ENCODE results near the gene PCDHGA6.
A peak's percentile ranks its signal among the peaks of the same experiment; 100 is the strongest.
"Not testable (repeated sequence)": the region's sequence is repeated elsewhere in the genome, so short reads cannot be mapped to it uniquely, and the experiment has no call there.

The PCDHGA6 gene

GRCh38 chr5:141417494-141418172, 43.9 kb downstream of the PCDHGA6 start, which contains the start of gene PCDHGB7:
TSS of gene PCDHGB7 (plus strand) at chr5:141417677. CDS start at chr5:141417860, 183 bp downstream.
- Histone ChIP-seq H3K27ac (peak within 1 kb of the TSS in 1 of 2 donors; percentile 47), H3K4me3 (peak within 1 kb of the TSS; percentile 70)
- TF ChIP-seq CTCF (IDR thresholded peaks at IDR 0.05): peak; percentile 21
- not testable (repeated sequence) for DNase-seq (ENCODE audit: low spot score)

GRCh38 chr5:141419074-141419880, 45.6 kb downstream of the PCDHGA6 start:
- Histone ChIP-seq H3K4me3 (peak overlapping the region; percentile 70), H3K27ac (no peak overlapping the region)
- no peak for TF ChIP-seq CTCF (IDR thresholded peaks at IDR 0.05)
- DNase-seq (ENCODE audit: low spot score): no peak

- TF ChIP-seq CTCF (IDR thresholded peaks at IDR 0.05): no peak
- Histone ChIP-seq H3K27ac (no peak within 1 kb of the TSS), H3K4me3 (peak within 1 kb of the TSS; percentile 70)
- no peak for DNase-seq (ENCODE audit: low spot score)
Measured at GRCh38 chr5:141420855-141421488, 47.3 kb downstream of the PCDHGA6 start, which contains the start of gene PCDHGA11. TSS of gene PCDHGA11 (plus strand) at chr5:141421051. CDS start at chr5:141421228, 177 bp downstream.

DNA sequence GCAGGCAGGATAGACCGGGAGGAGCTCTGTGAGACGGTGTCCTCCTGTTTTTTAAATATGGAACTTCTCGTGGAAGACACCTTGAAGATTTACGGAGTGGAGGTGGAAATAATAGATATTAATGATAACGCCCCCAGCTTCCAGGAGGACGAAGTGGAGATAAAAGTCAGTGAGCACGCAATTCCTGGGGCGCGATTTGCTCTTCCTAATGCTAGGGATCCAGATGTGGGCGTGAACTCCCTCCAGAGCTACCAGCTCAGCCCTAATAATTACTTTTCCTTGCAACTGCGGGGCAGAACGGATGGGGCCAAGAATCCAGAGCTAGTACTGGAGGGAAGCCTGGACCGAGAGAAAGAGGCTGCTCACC, 47.8 kb downstream of the PCDHGA6 start:
- Histone ChIP-seq H3K4me3 (peak overlapping the region; percentile 60), H3K27ac (no peak overlapping the region)
- no peak for DNase-seq (ENCODE audit: low spot score)
- no peak for TF ChIP-seq CTCF (IDR thresholded peaks at IDR 0.05)

DNA sequence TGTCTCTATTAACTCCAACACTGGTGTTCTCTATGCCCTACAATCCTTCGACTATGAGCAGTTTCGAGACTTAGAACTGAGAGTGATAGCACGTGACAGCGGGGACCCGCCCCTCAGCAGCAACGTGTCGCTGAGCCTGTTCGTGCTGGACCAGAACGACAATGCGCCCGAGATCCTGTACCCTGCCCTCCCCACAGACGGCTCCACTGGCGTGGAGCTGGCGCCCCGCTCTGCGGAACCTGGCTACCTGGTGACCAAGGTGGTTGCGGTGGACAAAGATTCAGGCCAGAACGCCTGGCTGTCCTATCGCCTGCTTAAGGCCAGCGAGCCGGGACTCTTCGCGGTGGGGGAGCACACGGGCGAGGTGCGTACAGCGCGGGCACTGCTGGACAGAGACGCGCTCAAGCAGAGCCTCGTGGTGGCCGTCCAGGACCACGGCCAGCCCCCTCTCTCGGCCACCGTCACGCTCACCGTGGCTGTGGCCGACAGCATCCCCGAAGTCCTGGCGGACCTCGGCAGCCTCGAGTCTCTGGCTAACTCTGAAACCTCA, 49.1 kb downstream of the PCDHGA6 start:
- H3K27ac ChIP-seq: no peak overlapping the region
- TF ChIP-seq CTCF (IDR thresholded peaks at IDR 0.05): no peak
- H3K4me3 ChIP-seq: peak overlapping the region; percentile 47
- no peak for DNase-seq (ENCODE audit: low spot score)

DNA sequence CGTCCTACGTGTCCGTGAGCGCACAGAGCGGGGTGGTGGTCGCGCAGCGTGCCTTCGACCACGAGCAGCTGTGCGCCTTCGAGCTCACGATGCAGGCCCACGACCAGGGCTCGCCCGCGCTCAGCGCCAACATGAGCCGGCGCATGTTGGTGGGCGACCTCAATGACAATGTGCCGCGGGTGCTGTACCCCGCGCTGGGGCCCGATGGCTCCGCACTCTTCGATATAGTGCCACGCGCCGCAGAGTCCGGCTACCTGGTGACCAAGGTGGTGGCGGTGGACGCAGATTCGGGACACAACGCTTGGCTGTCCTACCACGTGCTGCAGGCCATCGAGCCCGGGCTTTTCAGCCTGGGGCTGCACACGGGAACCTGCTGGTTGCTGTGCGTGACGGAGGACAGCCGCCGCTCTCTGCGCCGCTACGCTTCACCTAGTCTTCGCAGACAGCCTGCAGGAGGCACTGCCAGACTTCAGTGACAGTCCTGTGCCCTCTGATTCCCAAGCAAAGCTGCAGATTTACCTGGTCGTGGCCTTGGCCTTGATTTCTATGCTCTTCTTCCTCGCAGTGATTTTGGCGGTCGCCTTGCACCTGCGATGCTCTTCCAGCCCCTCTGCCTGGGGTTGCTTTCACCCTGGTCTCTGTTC, 54.2 kb downstream of the PCDHGA6 start:
- no peak overlapping the region for H3K27ac ChIP-seq
- H3K4me3 ChIP-seq: peak overlapping the region; percentile 35
- DNase-seq (ENCODE audit: low spot score): no peak
- no peak for TF ChIP-seq CTCF (IDR thresholded peaks at IDR 0.05)

Measured in coronary artery (tissue), 2 donors.